GM21515 (cell line): ENCODE data around the gene NLRP12.
"Not testable (repeated sequence)": the region's sequence is repeated elsewhere in the genome, so short reads cannot be mapped to it uniquely, and the experiment has no call there.

Source experiments
- ATAC-seq: cut with Tn5 transposase; IDR thresholded peaks from one replicate; pipeline ENCODE4 v1.9.1; 2021; ENCODE audit not compliant: unreplicated experiment

NLRP12 gene

GRCh38 chr19:53785196-53785889, 38.8 kb downstream of the NLRP12 start:
- ATAC-seq: no peak

GRCh38 chr19:53782698-53783097, 41.4 kb downstream of the NLRP12 start:
- ATAC-seq: no peak

DNA sequence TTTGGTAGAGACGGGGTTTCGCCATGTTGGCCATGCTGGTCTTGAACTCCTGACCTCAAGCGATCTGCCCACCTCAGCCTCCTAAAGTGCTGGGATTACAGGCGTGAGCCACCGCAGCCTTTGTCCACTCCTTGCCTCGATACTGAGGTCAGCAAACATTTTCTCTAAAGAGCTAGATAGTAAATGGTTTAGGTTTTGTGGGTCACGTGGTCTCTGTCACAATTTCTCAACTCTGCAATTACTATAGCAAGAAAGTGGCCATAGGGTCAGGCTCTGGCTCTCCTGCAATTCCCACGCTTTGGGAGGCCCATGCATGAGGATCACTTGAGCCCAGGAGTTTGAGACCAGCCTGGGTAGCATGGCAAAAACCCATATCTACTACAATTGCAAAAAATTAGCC, 42.8 kb downstream of the NLRP12 start:
- not testable (repeated sequence) for ATAC-seq

GRCh38 chr19:53780506-53780905, 43.6 kb downstream of the NLRP12 start:
- no peak for ATAC-seq

GRCh38 chr19:53775524-53775923, 48.6 kb downstream of the NLRP12 start:
- no peak for ATAC-seq

DNA sequence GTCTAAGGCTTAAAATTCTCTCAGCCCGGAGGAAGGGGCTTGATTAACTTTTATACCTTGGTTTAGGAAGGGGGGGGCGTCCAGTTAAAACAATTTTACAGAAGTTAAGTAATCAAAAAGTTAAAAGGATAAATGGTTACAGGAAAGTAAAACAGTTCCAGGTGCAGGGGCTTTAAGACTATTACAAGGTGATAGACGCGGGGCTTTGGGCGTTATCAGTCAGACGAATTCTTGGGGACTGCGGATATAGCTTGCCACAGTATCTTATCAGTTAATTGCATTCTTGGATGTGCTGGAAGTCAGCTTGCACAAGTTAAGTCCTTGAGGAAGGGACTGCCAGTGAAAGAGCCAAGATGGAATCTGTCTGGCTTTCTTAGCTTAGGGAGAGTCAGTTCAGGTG, 49.6 kb downstream of the NLRP12 start:
- ATAC-seq: not testable (repeated sequence)

DNA sequence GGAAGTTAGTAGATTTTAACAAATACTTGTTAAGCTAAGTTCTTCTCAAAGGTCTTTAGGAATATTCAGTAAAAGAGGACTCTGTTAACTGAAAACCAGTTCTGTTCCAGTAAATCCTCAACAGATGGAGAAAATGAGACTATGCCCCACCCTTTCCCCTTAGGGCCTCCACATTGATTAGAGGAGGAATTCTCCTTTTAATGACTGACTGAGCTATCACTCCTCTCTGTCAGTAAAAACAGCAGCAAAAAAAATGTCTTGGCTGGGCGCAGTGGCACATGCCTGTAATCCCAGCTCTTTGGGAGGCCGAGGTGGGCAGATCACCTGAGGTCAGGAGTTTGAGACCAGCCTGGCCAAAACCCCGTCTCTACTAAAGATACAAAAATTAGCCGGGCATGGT, 50.1 kb downstream of the NLRP12 start:
- no peak for ATAC-seq

DNA sequence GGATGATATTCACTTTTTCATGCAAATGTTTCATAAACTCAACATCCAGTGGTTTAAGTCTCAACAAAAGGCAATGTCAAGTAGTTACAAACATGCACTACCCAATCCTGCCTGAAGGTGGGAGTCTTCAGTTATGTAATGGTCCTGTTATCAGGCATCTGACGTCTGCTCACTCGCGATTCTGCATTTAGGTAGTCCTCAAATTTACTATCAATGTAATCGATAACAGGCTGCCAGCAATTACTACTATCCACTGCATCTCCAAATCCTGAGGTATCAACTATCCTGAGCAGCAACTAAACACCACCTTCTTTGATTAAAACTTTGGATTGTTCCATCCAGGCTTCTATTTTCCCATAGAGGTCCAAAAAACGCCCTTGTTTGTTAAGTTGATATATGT, 51.2 kb downstream of the NLRP12 start:
- ATAC-seq: no peak

DNA sequence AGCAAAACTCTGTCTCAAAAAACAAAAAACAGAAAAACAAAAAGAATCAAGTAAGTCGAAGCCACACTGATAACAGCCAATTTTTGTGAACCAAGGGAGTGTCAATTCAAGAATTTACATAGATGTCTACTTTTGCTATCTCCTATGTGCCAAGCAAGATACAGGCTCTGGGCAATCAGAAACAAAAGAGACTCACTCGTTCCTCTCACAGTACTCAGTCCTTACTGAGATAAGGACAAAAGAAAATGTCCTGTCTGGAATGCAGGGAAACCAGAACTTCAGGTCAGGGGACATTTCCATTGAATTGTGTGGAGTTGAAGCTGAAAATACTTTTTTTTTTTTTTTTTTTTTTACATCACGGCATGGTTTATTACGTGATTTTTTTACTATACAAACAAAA, 53.0 kb downstream of the NLRP12 start:
- no peak for ATAC-seq

DNA sequence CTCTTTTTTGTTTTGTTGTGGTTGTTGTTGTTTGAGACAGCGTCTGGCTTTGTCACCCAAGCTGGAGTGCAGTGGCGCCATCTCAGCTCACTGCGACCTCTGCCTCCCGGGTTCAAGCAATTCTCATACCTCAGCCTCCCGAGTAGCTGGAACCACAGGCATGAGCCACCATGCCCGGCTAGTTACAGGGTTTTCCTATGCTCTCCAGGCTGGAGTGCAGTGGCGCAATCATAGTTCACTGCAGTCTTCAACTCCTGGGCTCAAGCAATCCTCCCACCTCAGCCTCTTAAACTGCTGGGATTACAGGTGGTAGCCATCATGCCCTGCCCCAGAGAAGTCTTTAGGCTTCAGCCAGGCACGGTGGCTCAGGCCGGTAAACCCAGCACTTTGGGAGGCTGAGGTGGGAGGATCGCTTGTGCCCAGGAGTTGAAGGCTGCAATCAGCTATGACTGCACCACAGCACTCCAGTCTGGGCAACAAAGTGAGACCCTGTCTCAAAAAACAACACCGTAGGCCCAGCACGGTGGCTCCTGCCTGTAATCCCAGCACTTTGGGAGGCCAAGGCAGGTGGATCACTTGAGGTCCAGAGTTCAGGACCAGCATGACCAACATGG, 54.3 kb downstream of the NLRP12 start:
- not testable (repeated sequence) for ATAC-seq

- ATAC-seq: no peak
Observed at GRCh38 chr19:53768401-53768800, 55.7 kb downstream of the NLRP12 start.

DNA sequence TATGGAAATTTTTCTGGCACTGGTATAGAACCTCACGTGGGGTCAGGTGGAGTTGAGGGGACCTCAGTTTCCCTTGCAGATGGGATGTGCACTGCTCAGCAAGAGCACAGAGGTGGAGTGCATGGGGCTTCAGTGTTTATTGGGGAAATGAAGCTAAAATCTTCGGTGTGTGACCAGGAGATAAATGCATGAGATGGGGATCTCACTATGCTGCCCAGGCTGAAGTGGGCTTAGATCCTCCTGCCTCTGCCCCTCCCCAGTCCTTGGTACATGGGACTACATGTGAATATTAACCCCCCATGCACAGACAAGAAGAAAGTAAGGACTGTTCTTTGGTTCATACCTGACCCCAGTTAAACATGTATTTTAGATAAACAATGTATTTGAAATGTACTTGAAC, 65.1 kb downstream of the NLRP12 start:
- ATAC-seq: not testable (repeated sequence)
